ENCODE results near the gene SLC25A40.
A peak's percentile ranks its signal among the peaks of the same experiment; 100 is the strongest.
"Not testable (repeated sequence)": the region's sequence is repeated elsewhere in the genome, so short reads cannot be mapped to it uniquely, and the experiment has no call there.

Gene SLC25A40

GRCh38 chr7:87882151-87882937 lies 6.2 kb upstream of the SLC25A40 start:
- in situ Hi-C loops (cut with HindIII; ENCODE audit: low pct_unique_long_range_greater_than_20kb, low sequenced_read_pairs): no loop called here
- TF ChIP-seq JUND (IDR thresholded peaks at IDR 0.05; ENCODE audit: low read depth): no peak

GRCh38 chr7:87878208-87878735 lies 2.1 kb upstream of the SLC25A40 start:
- in situ Hi-C loops (cut with HindIII; ENCODE audit: low pct_unique_long_range_greater_than_20kb, low sequenced_read_pairs): no loop called here

More at GRCh38 chr7:87882151-87882937, 6.2 kb upstream of the SLC25A40 start:
- DNase-seq (ENCODE audit: low read depth in 1 of 2, low spot score in 1 of 2): no peak

GRCh38 chr7:87877366-87878040 lies 1.3 kb upstream of the SLC25A40 start:
- DNase-seq (ENCODE audit: low read depth in 1 of 2, low spot score in 1 of 2): no peak
- in situ Hi-C loops (cut with HindIII; ENCODE audit: low pct_unique_long_range_greater_than_20kb, low sequenced_read_pairs): no loop called here
- TF ChIP-seq JUND (IDR thresholded peaks at IDR 0.05; ENCODE audit: low read depth): no peak

More at GRCh38 chr7:87878208-87878735, 2.1 kb upstream of the SLC25A40 start:
- TF ChIP-seq JUND (IDR thresholded peaks at IDR 0.05; ENCODE audit: low read depth): no peak
- DNase-seq (ENCODE audit: low read depth in 1 of 2, low spot score in 1 of 2): no peak

GRCh38 chr7:87876869-87877234 lies 692 bp upstream of the SLC25A40 start:
- DNase-seq (ENCODE audit: low read depth in 1 of 2, low spot score in 1 of 2): peak; percentile 20 to 55
- in situ Hi-C loops (cut with HindIII; ENCODE audit: low pct_unique_long_range_greater_than_20kb, low sequenced_read_pairs): no loop called here
- TF ChIP-seq JUND (IDR thresholded peaks at IDR 0.05; ENCODE audit: low read depth): no peak

- no peak for TF ChIP-seq JUND (IDR thresholded peaks at IDR 0.05; ENCODE audit: low read depth)
- in situ Hi-C loops (cut with HindIII; ENCODE audit: low pct_unique_long_range_greater_than_20kb, low sequenced_read_pairs): no loop called here
- peak in 1 of 2 experiments; percentile 28 for DNase-seq (ENCODE audit: low read depth in 1 of 2, low spot score in 1 of 2)
Measured at GRCh38 chr7:87875151-87876039, 765 bp downstream of the SLC25A40 start.

GRCh38 chr7:87874066-87874465 lies 2.1 kb downstream of the SLC25A40 start:
- DNase-seq (ENCODE audit: low read depth in 1 of 2, low spot score in 1 of 2): no peak
- in situ Hi-C loops (cut with HindIII; ENCODE audit: low pct_unique_long_range_greater_than_20kb, low sequenced_read_pairs): no loop called here
- TF ChIP-seq JUND (IDR thresholded peaks at IDR 0.05; ENCODE audit: low read depth): no peak

- DNase-seq (ENCODE audit: low read depth in 1 of 2, low spot score in 1 of 2); in situ Hi-C loops (cut with HindIII; ENCODE audit: low pct_unique_long_range_greater_than_20kb, low sequenced_read_pairs): not testable (repeated sequence)
Measured at GRCh38 chr7:87873328-87873727, 2.8 kb downstream of the SLC25A40 start.

GRCh38 chr7:87872346-87872745 lies 3.8 kb downstream of the SLC25A40 start:
- in situ Hi-C loops (cut with HindIII; ENCODE audit: low pct_unique_long_range_greater_than_20kb, low sequenced_read_pairs): no loop called here
- TF ChIP-seq JUND (IDR thresholded peaks at IDR 0.05; ENCODE audit: low read depth): no peak
- DNase-seq (ENCODE audit: low read depth in 1 of 2, low spot score in 1 of 2): no peak

GRCh38 chr7:87870471-87870870 lies 5.7 kb downstream of the SLC25A40 start:
- DNase-seq (ENCODE audit: low read depth in 1 of 2, low spot score in 1 of 2): no peak
- in situ Hi-C loops (cut with HindIII; ENCODE audit: low pct_unique_long_range_greater_than_20kb, low sequenced_read_pairs): no loop called here
- no peak for TF ChIP-seq JUND (IDR thresholded peaks at IDR 0.05; ENCODE audit: low read depth)

- DNase-seq (ENCODE audit: low read depth in 1 of 2, low spot score in 1 of 2); in situ Hi-C loops (cut with HindIII; ENCODE audit: low pct_unique_long_range_greater_than_20kb, low sequenced_read_pairs): not testable (repeated sequence)
Measured at GRCh38 chr7:87866533-87866932, 9.6 kb downstream of the SLC25A40 start.

GRCh38 chr7:87866089-87866488 lies 10.1 kb downstream of the SLC25A40 start:
- no peak for TF ChIP-seq JUND (IDR thresholded peaks at IDR 0.05; ENCODE audit: low read depth)
- in situ Hi-C loops (cut with HindIII; ENCODE audit: low pct_unique_long_range_greater_than_20kb, low sequenced_read_pairs): no loop called here
- DNase-seq (ENCODE audit: low read depth in 1 of 2, low spot score in 1 of 2): no peak

- in situ Hi-C loops (cut with HindIII; ENCODE audit: low pct_unique_long_range_greater_than_20kb, low sequenced_read_pairs): no loop called here
- TF ChIP-seq JUND (IDR thresholded peaks at IDR 0.05; ENCODE audit: low read depth): no peak
- no peak for DNase-seq (ENCODE audit: low read depth in 1 of 2, low spot score in 1 of 2)
Measured at GRCh38 chr7:87858417-87859100, 17.6 kb downstream of the SLC25A40 start.

Measured in T47D (cell line).